HEK293 (cell line): ENCODE measurements around the gene ACOT9.
"Not testable (repeated sequence)": the region's sequence is repeated elsewhere in the genome, so short reads cannot be mapped to it uniquely, and the experiment has no call there.

Source experiments
- CTCF ChIP-seq: fragments of 450-650 bp; formaldehyde crosslinking; IDR thresholded peaks from 2 replicates; pipeline ENCODE4 v1.5.1; 2016; ENCODE audit warnings: missing biosample characterization, missing genetic modification characterization
- REST ChIP-seq: fragments of 450-650 bp; formaldehyde crosslinking; IDR thresholded peaks from 2 replicates; pipeline ENCODE4 v1.5.1; 2016; ENCODE audit warnings: missing biosample characterization, missing genetic modification characterization
- ZBTB7A ChIP-seq: fragments of 450-650 bp; formaldehyde crosslinking; IDR thresholded peaks from 2 replicates; pipeline ENCODE4 v1.5.1; 2016; ENCODE audit warnings: low read depth, missing biosample characterization, missing genetic modification characterization
- ZBTB8A ChIP-seq: fragments of 450-650 bp; formaldehyde crosslinking; IDR thresholded peaks from 2 replicates; pipeline ENCODE4 v1.5.1; 2016; ENCODE audit warnings: missing biosample characterization, missing genetic modification characterization
- ZNF138 ChIP-seq: fragments of 450-650 bp; formaldehyde crosslinking; IDR thresholded peaks from 2 replicates; pipeline ENCODE4 v1.5.1; 2016; ENCODE audit warnings: missing biosample characterization, missing genetic modification characterization, borderline replicate concordance
- ZNF18 ChIP-seq: fragments of 450-650 bp; formaldehyde crosslinking; IDR thresholded peaks from 2 replicates; pipeline ENCODE4 v1.5.1; 2016; ENCODE audit warnings: missing biosample characterization, missing genetic modification characterization
- ZNF23 ChIP-seq: fragments of 450-650 bp; formaldehyde crosslinking; IDR thresholded peaks from 2 replicates; pipeline ENCODE4 v1.5.1; 2016; ENCODE audit warnings: missing biosample characterization, missing genetic modification characterization, borderline replicate concordance
- ZNF274 ChIP-seq, 2 experiments: fragments of 200-500 bp in 1 of 2; fragments of 450-650 bp in 1 of 2; sonication (Bioruptor generic) in 1 of 2; formaldehyde crosslinking in 1 of 2; IDR thresholded peaks; 2 replicates each; pipeline versions ENCODE4 v1.5.1 to v1.6.1; 2014 to 2016; ENCODE audit warnings: borderline replicate concordance in 1 of 2, inconsistent platforms in 1 of 2, low read length in 1 of 2, missing biosample characterization in 1 of 2, missing genetic modification characterization in 1 of 2
- ZNF280D ChIP-seq: fragments of 450-650 bp; formaldehyde crosslinking; IDR thresholded peaks from 2 replicates; pipeline ENCODE4 v1.5.1; 2016; ENCODE audit warnings: missing biosample characterization, missing genetic modification characterization
- ZNF362 ChIP-seq: fragments of 450-650 bp; formaldehyde crosslinking; IDR thresholded peaks from 2 replicates; pipeline ENCODE4 v1.5.1; 2016; ENCODE audit warnings: missing biosample characterization, missing genetic modification characterization
- ZNF449 ChIP-seq: fragments of 450-650 bp; formaldehyde crosslinking; IDR thresholded peaks from 2 replicates; pipeline ENCODE4 v1.5.1; 2017; ENCODE audit warnings: missing biosample characterization, mild to moderate bottlenecking, missing genetic modification characterization, moderate library complexity
- ZNF701 ChIP-seq: fragments of 450-650 bp; formaldehyde crosslinking; IDR thresholded peaks from 2 replicates; pipeline ENCODE4 v1.5.1; 2016; ENCODE audit warnings: missing biosample characterization, missing genetic modification characterization
- ZNF747 ChIP-seq: fragments of 450-650 bp; formaldehyde crosslinking; IDR thresholded peaks from 2 replicates; pipeline ENCODE4 v1.5.1; 2016; ENCODE audit warnings: missing biosample characterization, missing genetic modification characterization
- TF ChIP-seq, protein P1 (sequence below): fragments of 450-650 bp; formaldehyde crosslinking; IDR thresholded peaks from 2 replicates; pipeline ENCODE4 v1.5.1; 2016; ENCODE audit warnings: missing biosample characterization, missing genetic modification characterization, low read depth

GRCh38 chrX:23771086-23771485 lies 28.0 kb upstream of the ACOT9 start:
- TF ChIP-seq CTCF (tag by site-specific recombination); ZNF18 (tag by site-specific recombination); ZNF280D; ZBTB7A (tag by site-specific recombination); ZBTB8A (tag by site-specific recombination); ZNF701; ZNF23 (tag by site-specific recombination); ZNF747 (tag by site-specific recombination); ZNF274 (IDR thresholded peaks at IDR 0.05; ENCODE audit: low read length); ZNF274 (tag by site-specific recombination; IDR thresholded peaks at IDR 0.05; ENCODE audit: borderline replicate concordance); ZNF449 (tag by site-specific recombination); ZNF138 (tag by site-specific recombination); REST; ZNF362 (tag by site-specific recombination): not testable (repeated sequence)
- TF ChIP-seq, protein P1, sequence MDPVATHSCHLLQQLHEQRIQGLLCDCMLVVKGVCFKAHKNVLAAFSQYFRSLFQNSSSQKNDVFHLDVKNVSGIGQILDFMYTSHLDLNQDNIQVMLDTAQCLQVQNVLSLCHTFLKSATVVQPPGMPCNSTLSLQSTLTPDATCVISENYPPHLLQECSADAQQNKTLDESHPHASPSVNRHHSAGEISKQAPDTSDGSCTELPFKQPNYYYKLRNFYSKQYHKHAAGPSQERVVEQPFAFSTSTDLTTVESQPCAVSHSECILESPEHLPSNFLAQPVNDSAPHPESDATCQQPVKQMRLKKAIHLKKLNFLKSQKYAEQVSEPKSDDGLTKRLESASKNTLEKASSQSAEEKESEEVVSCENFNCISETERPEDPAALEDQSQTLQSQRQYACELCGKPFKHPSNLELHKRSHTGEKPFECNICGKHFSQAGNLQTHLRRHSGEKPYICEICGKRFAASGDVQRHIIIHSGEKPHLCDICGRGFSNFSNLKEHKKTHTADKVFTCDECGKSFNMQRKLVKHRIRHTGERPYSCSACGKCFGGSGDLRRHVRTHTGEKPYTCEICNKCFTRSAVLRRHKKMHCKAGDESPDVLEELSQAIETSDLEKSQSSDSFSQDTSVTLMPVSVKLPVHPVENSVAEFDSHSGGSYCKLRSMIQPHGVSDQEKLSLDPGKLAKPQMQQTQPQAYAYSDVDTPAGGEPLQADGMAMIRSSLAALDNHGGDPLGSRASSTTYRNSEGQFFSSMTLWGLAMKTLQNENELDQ (tag by site-specific recombination) = not testable (repeated sequence)
